Adrenal gland (tissue), 5 donors: ENCODE data around the gene EFNA2.

Experiments used
- POLR2A ChIP-seq, 2 donors: fragments of 450-650 bp; IDR thresholded peaks; one replicate each; pipeline ENCODE4 v1.6.1; 2017; ENCODE audit warnings: antibody characterized with exemption in 2 of 2, mild to moderate bottlenecking in 2 of 2, moderate library complexity in 1 of 2
- TF ChIP-seq, protein P1 (sequence below), 6 experiments: fragments of 450-650 bp in 4 of 6; fragments of 200-600 bp in 2 of 6; sonication (generic) in 1 of 6; IDR thresholded peaks; 1 replicate in 5 of 6; 2 replicates in 1 of 6; pipeline versions ENCODE4 v1.5.1 to v1.8.0; 2016 to 2021; ENCODE audit warnings: antibody characterized with exemption in 6 of 6, mild to moderate bottlenecking in 2 of 6, moderate library complexity in 1 of 6
- donor health status: DM: no; HTN: no; CAD: no.

DNA sequence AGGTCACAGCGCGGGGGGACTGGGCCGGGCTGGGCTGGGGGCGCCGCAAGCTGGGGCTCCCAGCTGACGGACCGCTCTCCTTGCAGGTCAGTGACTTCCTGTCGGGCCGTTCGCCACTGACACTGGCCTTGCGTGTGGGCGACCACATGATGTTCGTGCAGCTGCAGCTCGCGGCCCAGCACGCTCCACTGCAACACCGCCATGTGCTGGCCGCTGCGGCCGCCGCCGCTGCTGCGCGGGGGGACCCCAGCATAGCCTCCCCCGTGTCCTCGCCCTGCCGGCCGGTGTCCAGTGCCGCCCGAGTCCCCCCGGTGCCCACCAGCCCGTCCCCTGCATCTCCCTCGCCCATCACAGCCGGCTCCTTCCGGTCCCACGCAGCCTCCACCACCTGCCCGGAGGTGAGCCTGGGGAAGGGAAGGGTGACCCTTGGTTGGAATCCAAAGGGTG lies 31.6 kb upstream of the EFNA2 start:
- TF ChIP-seq, protein P1, sequence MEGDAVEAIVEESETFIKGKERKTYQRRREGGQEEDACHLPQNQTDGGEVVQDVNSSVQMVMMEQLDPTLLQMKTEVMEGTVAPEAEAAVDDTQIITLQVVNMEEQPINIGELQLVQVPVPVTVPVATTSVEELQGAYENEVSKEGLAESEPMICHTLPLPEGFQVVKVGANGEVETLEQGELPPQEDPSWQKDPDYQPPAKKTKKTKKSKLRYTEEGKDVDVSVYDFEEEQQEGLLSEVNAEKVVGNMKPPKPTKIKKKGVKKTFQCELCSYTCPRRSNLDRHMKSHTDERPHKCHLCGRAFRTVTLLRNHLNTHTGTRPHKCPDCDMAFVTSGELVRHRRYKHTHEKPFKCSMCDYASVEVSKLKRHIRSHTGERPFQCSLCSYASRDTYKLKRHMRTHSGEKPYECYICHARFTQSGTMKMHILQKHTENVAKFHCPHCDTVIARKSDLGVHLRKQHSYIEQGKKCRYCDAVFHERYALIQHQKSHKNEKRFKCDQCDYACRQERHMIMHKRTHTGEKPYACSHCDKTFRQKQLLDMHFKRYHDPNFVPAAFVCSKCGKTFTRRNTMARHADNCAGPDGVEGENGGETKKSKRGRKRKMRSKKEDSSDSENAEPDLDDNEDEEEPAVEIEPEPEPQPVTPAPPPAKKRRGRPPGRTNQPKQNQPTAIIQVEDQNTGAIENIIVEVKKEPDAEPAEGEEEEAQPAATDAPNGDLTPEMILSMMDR (IDR thresholded peaks at IDR 0.05), result no peak
- peak in 1 of 2 donors; percentile 85 for TF ChIP-seq POLR2A (IDR thresholded peaks at IDR 0.05)
